Natural killer cell treated with Interleukin-12 subunit alpha and Interleukin-12 subunit beta and Interleukin-15 and Interleukin-18, amount 100 ng/mL, for 72 hours (primary cell): ENCODE data around the gene LBX2. TPM values are rescaled to one million over a fixed set of nuclear protein-coding genes. Genes with fewer than 3 reads are reported as not detected.
A peak's percentile ranks its signal among the peaks of the same experiment; 100 is the strongest.

ENCODE experiments used
- ATAC-seq, 2 donors: fragments of 150-1000 bp; cut with Tn5 transposase in 1 of 2; sonication (Bioruptor Pico), chemical (Tn5 transposase) in 1 of 2; 2 replicates each; pipeline ENCODE4 v1.10.0; 2021
- DNase-seq: peaks from one replicate; pipeline ENCODE4 v3.0.0; 2022; ENCODE audit warnings: low spot score
- H3K27ac Mint-ChIP-seq, 2 donors: 1 replicate in 1 of 2; 2 replicates in 1 of 2; pipeline ENCODE4 v1.8.0; 2022; ENCODE audit warnings: mixed read lengths in 2 of 2, mild to moderate bottlenecking in 1 of 2, moderate library complexity in 1 of 2
- H3K27me3 Mint-ChIP-seq, 2 donors: 1 replicate in 1 of 2; 2 replicates in 1 of 2; pipeline ENCODE4 v1.8.0; 2022; ENCODE audit warnings: mixed read lengths in 2 of 2
- H3K36me3 Mint-ChIP-seq: one replicate; pipeline ENCODE4 v1.8.0; 2022; ENCODE audit warnings: mixed read lengths
- H3K4me1 Mint-ChIP-seq, 2 donors: 1 replicate in 1 of 2; 2 replicates in 1 of 2; pipeline ENCODE4 v1.8.0; 2022; ENCODE audit warnings: low read depth in 2 of 2, mixed read lengths in 2 of 2, mild to moderate bottlenecking in 1 of 2
- H3K4me3 Mint-ChIP-seq: one replicate; pipeline ENCODE4 v1.8.0; 2022; ENCODE audit warnings: mixed read lengths
- H3K9me3 Mint-ChIP-seq: 2 replicates; pipeline ENCODE4 v1.8.0; 2022; ENCODE audit warnings: mixed read lengths
- total RNA-seq, 2 donors: library from RNA; stranded (reverse); gene quantifications; one replicate each; pipeline ENCODE4 v1.2.3, GENCODE V29; 2022

The LBX2 gene
- total RNA-seq, 2 donors from 2014 or later: 1.3 to 1.5 TPM

DNA sequence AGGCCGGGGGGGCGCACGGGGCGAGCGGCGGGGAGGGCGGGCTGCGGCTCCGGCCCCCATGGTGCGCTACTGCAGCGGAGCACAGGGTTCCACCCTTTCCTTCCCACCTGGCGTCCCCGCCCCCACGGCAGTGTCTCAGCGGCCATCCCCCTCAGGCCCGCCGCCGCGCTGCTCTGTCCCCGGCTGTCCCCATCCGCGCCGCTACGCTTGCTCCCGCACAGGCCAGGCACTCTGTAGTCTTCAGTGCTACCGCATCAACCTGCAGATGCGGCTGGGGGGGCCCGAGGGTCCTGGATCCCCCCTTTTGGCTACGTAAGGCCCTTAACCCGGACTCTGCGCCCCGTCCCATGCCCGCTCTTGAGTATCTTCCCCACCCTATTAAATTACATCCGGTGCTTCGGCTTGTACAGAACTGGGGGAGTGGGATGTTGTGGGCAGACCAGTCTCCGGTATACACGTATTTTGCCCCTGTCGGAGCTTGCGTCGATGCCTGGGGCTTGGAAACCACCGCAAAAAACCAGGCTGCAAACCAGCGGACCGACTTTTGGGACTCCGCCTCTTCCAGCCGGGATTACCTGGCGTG is 41.8 kb downstream of the LBX2 start:
- H3K27ac Mint-ChIP-seq: peak overlapping the region; percentile 91 to 98
- H3K4me3 Mint-ChIP-seq: peak overlapping the region; percentile 98
- H3K9me3 Mint-ChIP-seq: no peaks in the 10 kb centered on the region
- ATAC-seq (peak; percentile 51 to 61), DNase-seq (peak; percentile 87)
- no peaks in the 10 kb centered on the region for H3K27me3 Mint-ChIP-seq
- H3K4me1 Mint-ChIP-seq: peaks cover 58 to 74% of the 10 kb centered on the region in 2 donors
- peaks cover 5% of the 10 kb centered on the region for H3K36me3 Mint-ChIP-seq

- H3K36me3 Mint-ChIP-seq: peaks cover 5% of the 10 kb centered on the region
- peaks cover 62 to 78% of the 10 kb centered on the region in 2 donors for H3K4me1 Mint-ChIP-seq
- H3K9me3 Mint-ChIP-seq: no peaks in the 10 kb centered on the region
- DNase-seq: no peak
- no peak for ATAC-seq
- no peaks in the 10 kb centered on the region for H3K27me3 Mint-ChIP-seq
- H3K4me3 Mint-ChIP-seq: peak overlapping the region; percentile 98
- H3K27ac Mint-ChIP-seq: peak overlapping the region; percentile 91 to 98
These were observed 42.3 kb downstream of the LBX2 start for GRCh38 chr2:74457129-74457548.

GRCh38 chr2:74454654-74455511 is 44.5 kb downstream of the LBX2 start, which contains the start of gene INO80B:
Gene INO80B (plus strand): TSS chr2:74455087. CDS start chr2:74455117, 30 bp downstream.
- Mint-ChIP-seq H3K9me3 (no peaks in the 10 kb centered on the region), H3K36me3 (peaks cover 5% of the 10 kb centered on the region), H3K4me3 (peak within 1 kb of the TSS; percentile 98), H3K27ac (peak within 1 kb of the TSS; percentile 91 to 98), H3K4me1 (peaks cover 57 to 71% of the 10 kb centered on the region in 2 donors), H3K27me3 (no peaks in the 10 kb centered on the region)
- peak; percentile 69 to 80 for ATAC-seq
- DNase-seq: peak; percentile 97

DNA sequence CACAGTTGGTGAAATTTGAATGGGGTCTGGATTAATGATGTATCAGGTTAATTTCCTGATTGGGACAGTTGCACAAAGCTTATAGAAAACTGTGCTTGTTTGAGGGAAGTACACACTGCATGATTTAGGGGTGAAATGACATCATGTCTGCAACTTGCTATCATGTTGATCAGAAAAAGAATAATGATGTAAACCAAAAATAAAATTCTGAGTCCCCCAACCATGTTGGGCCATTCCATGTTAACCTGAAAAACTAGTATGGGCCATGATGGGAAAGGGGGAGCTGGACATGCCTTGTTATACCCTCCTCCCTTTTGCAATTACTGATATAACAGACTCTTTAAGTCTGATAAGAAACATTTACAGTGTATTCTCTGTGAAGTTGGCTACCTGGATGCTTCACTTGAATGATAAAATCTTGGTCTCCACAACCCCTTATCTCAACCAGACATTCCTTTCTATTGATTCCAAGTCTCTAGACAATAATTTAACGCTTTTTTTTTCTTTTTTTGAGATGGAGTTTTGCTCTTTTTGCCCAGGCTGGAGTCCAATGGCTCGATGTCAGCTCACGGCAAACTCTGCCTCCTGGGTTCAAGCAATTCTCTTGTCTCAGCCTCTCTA is 48.7 kb downstream of the LBX2 start:
- Mint-ChIP-seq H3K9me3 (no peaks in the 10 kb centered on the region), H3K36me3 (no peaks in the 10 kb centered on the region), H3K27me3 (no peaks in the 10 kb centered on the region), H3K27ac (peak overlapping the region; percentile 32 to 87), H3K4me1 (peaks cover 25 to 31% of the 10 kb centered on the region in 2 donors), H3K4me3 (no peak overlapping the region)
- DNase-seq (no peak), ATAC-seq (no peak)

GRCh38 chr2:74448771-74449170 is 50.6 kb downstream of the LBX2 start:
- Mint-ChIP-seq H3K4me3 (no peak overlapping the region), H3K4me1 (peaks cover 12 to 14% of the 10 kb centered on the region in 2 donors), H3K27me3 (peaks cover 0 to 2% of the 10 kb centered on the region in 2 donors), H3K9me3 (no peaks in the 10 kb centered on the region), H3K27ac (no peak overlapping the region), H3K36me3 (no peaks in the 10 kb centered on the region)
- ATAC-seq: no peak
- DNase-seq: no peak

Other genes starting within 250 kb of the LBX2 start
- gene SLC4A5, start 156.2 kb downstream of the LBX2 start, total RNA-seq: 1 to 10 TPM; 1.2 to 3.2 TPM
- gene DCTN1, start 119.3 kb downstream of the LBX2 start, total RNA-seq: 100 to 1,000 TPM in 1 of 2 donors, 10 to 100 TPM in 1; 97.8 to 106 TPM
- gene C2orf81, start 78.0 kb downstream of the LBX2 start, total RNA-seq: 1 to 10 TPM; 1.7 to 2.2 TPM
- gene WDR54, start 77.9 kb downstream of the LBX2 start, total RNA-seq: 10 to 100 TPM; 41.8 to 44.9 TPM
- 10 to 100 TPM in 1 of 2 donors, 1 to 10 TPM in 1; 4.6 to 11.6 TPM for gene RTKN, start 57.7 kb downstream of the LBX2 start, total RNA-seq
- gene INO80B, start 44.5 kb downstream of the LBX2 start, total RNA-seq: 10 to 100 TPM; 42.3 to 45.6 TPM
- gene WBP1, start 41.2 kb downstream of the LBX2 start, total RNA-seq: 10 to 100 TPM; 28.6 to 48.0 TPM
- 100 to 1,000 TPM in 1 of 2 donors, 10 to 100 TPM in 1; 97.9 to 111 TPM for gene MOGS, start 34.2 kb downstream of the LBX2 start, total RNA-seq
- gene MRPL53, start 26.9 kb downstream of the LBX2 start, total RNA-seq: 100 to 1,000 TPM in 1 of 2 donors, 10 to 100 TPM in 1; 94.5 to 111 TPM
- 10 to 100 TPM; 31.8 to 46.5 TPM for gene CCDC142, start 16.6 kb downstream of the LBX2 start, total RNA-seq
- gene TTC31, start 16.5 kb downstream of the LBX2 start, total RNA-seq: 10 to 100 TPM; 42.8 to 49.0 TPM
- gene PCGF1, start 8.1 kb upstream of the LBX2 start, total RNA-seq: 10 to 100 TPM; 31.3 to 41.3 TPM
- under 1 TPM; 0.12 to 0.95 TPM for gene TLX2, start 14.8 kb upstream of the LBX2 start, total RNA-seq
- 1 to 10 TPM in 1 of 2 donors, under 1 TPM in 1; 0.55 to 1.0 TPM for gene DQX1, start 26.6 kb upstream of the LBX2 start, total RNA-seq
- gene AUP1, start 30.1 kb upstream of the LBX2 start, total RNA-seq: 100 to 1,000 TPM; 190 to 233 TPM
- gene HTRA2, start 30.3 kb upstream of the LBX2 start, total RNA-seq: 100 to 1,000 TPM in 1 of 2 donors, 10 to 100 TPM in 1; 93.1 to 100 TPM
- 1 to 10 TPM; 1.2 to 2.7 TPM for gene LOXL3, start 54.3 kb upstream of the LBX2 start, total RNA-seq
- 10 to 100 TPM; 27.4 to 34.4 TPM for gene DOK1, start 55.1 kb upstream of the LBX2 start, total RNA-seq
- gene M1AP, start 148.7 kb upstream of the LBX2 start, total RNA-seq: not detected
- gene SEMA4F, start 154.6 kb upstream of the LBX2 start, total RNA-seq: 1 to 10 TPM; 2.0 to 5.3 TPM